B cell (primary cell): ENCODE measurements around the gene GPR3. TPM values are rescaled to one million over a fixed set of nuclear protein-coding genes. Genes with fewer than 3 reads are reported as not detected.
A peak's percentile ranks its signal among the peaks of the same experiment; 100 is the strongest.

Experiments used
- ATAC-seq: fragments of 200-7000 bp; cut with Tn5 transposase; one replicate; pipeline ENCODE4 v1.10.0; 2021; ENCODE audit warnings: low read depth, mild to moderate bottlenecking, moderate number of reproducible peaks, moderate library complexity
- CTCF ChIA-PET: fragments of 350-600 bp; sonication (Branson Sonifier 250); formaldehyde crosslinking; loops from one replicate; lab custom pipeline; 2021; ENCODE audit warnings: antibody characterized with exemption, inconsistent platforms; lab: Charles Lee
- POLR2A ChIA-PET: fragments of 350-600 bp; sonication (Branson Sonifier 250); formaldehyde crosslinking; loops from one replicate; lab custom pipeline; 2021; ENCODE audit warnings: antibody characterized with exemption; lab: Charles Lee
- DNase-seq: peaks from one replicate; pipeline ENCODE4 v3.0.0; 2013
- H2AFZ ChIP-seq: 2 replicates; pipeline ENCODE4 v1.6.1; 2012; ENCODE audit warnings: mild to moderate bottlenecking, low read depth, low read length; ENCODE audit not compliant: insufficient read depth, poor library complexity, severe bottlenecking
- H3K27ac ChIP-seq, 2 donors: 1 replicate in 1 of 2; 2 replicates in 1 of 2; pipeline ENCODE4 v1.5.1; 2012 to 2013; ENCODE audit warnings: low read length in 2 of 2, mild to moderate bottlenecking in 2 of 2, moderate library complexity in 1 of 2
- H3K27me3 ChIP-seq, 4 experiments: fragments of 200-600 bp in 1 of 4; sonication (generic) in 1 of 4; replicated peaks in 1 of 4; 1 replicate in 2 of 4; 2 replicates in 2 of 4; pipeline versions ENCODE4 v1.6.1 to v1.7.0; 2013 to 2016; ENCODE audit warnings: low read length in 3 of 4, mild to moderate bottlenecking in 2 of 4, mixed read lengths in 1 of 4, moderate library complexity in 1 of 4; ENCODE audit not compliant: insufficient read depth in 4 of 4, control insufficient read depth in 3 of 4; ENCODE audit errors: control extremely low read depth in 1 of 4
- H3K36me3 ChIP-seq, 2 experiments: replicated peaks in 1 of 2; 1 replicate in 1 of 2; 2 replicates in 1 of 2; pipeline versions ENCODE4 v1.6.1 to v1.7.1; 2013; ENCODE audit warnings: low read length in 1 of 2; ENCODE audit not compliant: insufficient read depth in 2 of 2, control insufficient read depth in 1 of 2; ENCODE audit errors: control extremely low read depth in 1 of 2, extremely low read depth in 1 of 2
- H3K4me1 ChIP-seq, 2 donors: fragments of 200-600 bp in 1 of 2; sonication (generic) in 1 of 2; 1 replicate in 1 of 2; 2 replicates in 1 of 2; pipeline versions ENCODE4 v1.5.1 to v1.6.1; 2013 to 2017; ENCODE audit warnings: low read length in 2 of 2; ENCODE audit not compliant: control insufficient read depth in 2 of 2, insufficient read depth in 2 of 2
- H3K4me2 ChIP-seq: replicated peaks from 2 replicates; pipeline ENCODE3; 2012; ENCODE audit warnings: mild to moderate bottlenecking, low read depth, low read length; ENCODE audit not compliant: poor library complexity, severe bottlenecking
- H3K4me3 ChIP-seq, 5 experiments: fragments of 200-600 bp in 1 of 5; sonication (generic) in 1 of 5; 1 replicate in 3 of 5; 2 replicates in 2 of 5; pipeline versions ENCODE4 v1.5.1 to v1.7.0; 2011 to 2016; ENCODE audit warnings: low read length in 4 of 5, mild to moderate bottlenecking in 4 of 5, low read depth in 2 of 5, control low read depth in 1 of 5, moderate library complexity in 1 of 5; ENCODE audit not compliant: insufficient read depth in 1 of 5; ENCODE audit errors: control extremely low read depth in 1 of 5, extremely low read depth in 1 of 5
- H3K79me2 ChIP-seq: fragments of 200-600 bp; sonication (generic); one replicate; pipeline ENCODE4 v1.6.0; 2016; ENCODE audit warnings: low read length; ENCODE audit not compliant: control insufficient read depth, insufficient read depth
- H3K9ac ChIP-seq: fragments of 200-600 bp; sonication (generic); 2 replicates; pipeline ENCODE4 v1.6.1; 2017; ENCODE audit warnings: mild to moderate bottlenecking, low read length, moderate library complexity
- H3K9me3 ChIP-seq, 3 donors: one replicate each; pipeline versions ENCODE4 v1.6.1 to v1.7.1; 2013; ENCODE audit warnings: low read length in 2 of 3; ENCODE audit not compliant: control insufficient read depth in 2 of 3, insufficient read depth in 1 of 3; ENCODE audit errors: control extremely low read depth in 1 of 3
- H4K20me1 ChIP-seq: 2 replicates; pipeline ENCODE4 v1.6.0; 2012; ENCODE audit warnings: mild to moderate bottlenecking, low read length; ENCODE audit not compliant: insufficient read depth, control insufficient read depth, poor library complexity, severe bottlenecking
- H3K27ac Mint-ChIP-seq: one replicate; pipeline ENCODE4 v1.8.0; 2021; ENCODE audit warnings: mixed read lengths
- H3K27me3 Mint-ChIP-seq: one replicate; pipeline ENCODE4 v1.8.0; 2021; ENCODE audit warnings: mixed read lengths
- H3K4me1 Mint-ChIP-seq: one replicate; pipeline ENCODE4 v1.8.0; 2021; ENCODE audit warnings: mixed read lengths
- H3K4me3 Mint-ChIP-seq: one replicate; pipeline ENCODE4 v1.8.0; 2021; ENCODE audit warnings: mixed read lengths
- H3K9me3 Mint-ChIP-seq: one replicate; pipeline ENCODE4 v1.8.0; 2022; ENCODE audit warnings: mixed read lengths; ENCODE audit not compliant: insufficient read depth
- EZH2 ChIP-seq: IDR thresholded peaks from 2 replicates; pipeline ENCODE4 v1.6.1; 2012; ENCODE audit warnings: borderline replicate concordance, low read depth, mild to moderate bottlenecking, moderate library complexity, low read length; ENCODE audit not compliant: insufficient read depth, poor library complexity, severe bottlenecking
- WGBS: methylation state at CpG from one replicate; pipeline ENCODE4 v1.1.5; 2013; ENCODE audit warnings: missing lambda C conversion rate; ENCODE audit not compliant: insufficient coverage; 5-methylcytosine and 5-hydroxymethylcytosine counted together
- intact Hi-C: fragments of 100-400 bp; cut with micrococcal nuclease; formaldehyde crosslinking; loops from one replicate; pipeline ENCODE4 v1.10.0; 2022
- polyA plus RNA-seq: library from polyadenylated mRNA; depleted of rRNA; stranded (reverse); fragments of >200 nt; gene quantifications from 2 replicates; pipeline ENCODE4 v1.2.3, GENCODE V29; 2012
- total RNA-seq, 2 donors: library from RNA; stranded (reverse); fragments of 120-200 nt in 1 of 2; gene quantifications; 1 replicate in 1 of 2; 2 replicates in 1 of 2; pipeline versions ENCODE4 v1.2.3 to v1.2.4, GENCODE V29; 2013 to 2022
- TF ChIP-seq, protein P1 (sequence below): fragments of 200-600 bp; IDR thresholded peaks from one replicate; pipeline ENCODE4 v1.8.0; 2022; ENCODE audit warnings: antibody characterized with exemption, mild to moderate bottlenecking

GPR3 gene
- total and polyA plus RNA-seq, 2 donors (not counting 1 experiment from before 2014, with no cell fraction given): 3.3 TPM; not detected in 1

DNA sequence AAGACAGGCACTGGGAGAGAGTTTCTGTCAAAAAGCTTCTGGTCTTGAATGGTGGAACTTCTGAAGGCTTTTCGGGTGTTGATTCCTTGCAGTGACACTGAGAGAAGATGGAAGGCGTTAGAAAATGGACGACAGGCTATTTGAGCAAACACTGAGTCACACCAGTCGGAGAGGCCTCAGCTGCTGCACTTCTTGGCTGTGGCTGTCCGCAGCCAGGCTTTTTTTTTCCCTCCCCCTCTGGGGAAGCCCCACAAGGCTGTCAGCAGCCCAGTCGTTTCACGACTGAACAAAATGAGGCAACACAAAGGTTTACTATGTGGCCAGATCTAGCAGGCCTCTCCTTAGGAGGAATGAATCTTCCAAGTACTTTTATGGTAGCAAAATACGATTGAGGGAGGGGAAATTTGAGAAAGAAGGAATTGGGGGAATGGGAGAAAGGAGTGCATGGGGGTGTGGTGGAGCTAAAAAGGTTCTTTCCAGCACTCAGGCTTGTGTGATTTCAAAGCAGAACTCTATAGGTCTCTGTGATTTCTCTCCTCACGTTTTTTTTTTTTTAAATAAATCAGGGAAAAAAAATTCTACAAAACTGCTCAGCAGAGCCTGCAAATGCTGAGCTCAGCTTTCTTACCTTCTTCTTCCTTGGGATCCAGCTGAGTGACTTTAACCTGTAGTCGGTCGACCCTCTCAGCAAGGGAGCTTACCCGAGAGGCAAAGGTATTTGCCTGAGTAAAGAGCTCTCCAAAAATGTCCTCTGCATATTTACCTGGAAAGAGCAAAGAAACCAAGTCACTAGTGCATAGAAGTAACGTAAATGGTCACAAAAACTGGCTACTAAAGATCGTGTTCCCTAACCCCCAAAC is 26.1 kb downstream of the GPR3 start:
- Mint-ChIP-seq H3K4me1 (peaks cover 49% of the 10 kb centered on the region), H3K27ac (peak overlapping the region; percentile 89), H3K4me3 (peak overlapping the region; percentile 64), H3K9me3 (no peaks in the 10 kb centered on the region), H3K27me3 (no peaks in the 10 kb centered on the region)
- H4K20me1 ChIP-seq: peaks cover 59% of the 10 kb centered on the region
- intact Hi-C loops: loop anchor here (5.0 kb wide), 1 partner anchor 244 kb away; no protein-coding TSS in a partner anchor
- peaks cover 42 to 49% of the 10 kb centered on the region in 2 donors for H3K4me1 ChIP-seq
- H3K9me3 ChIP-seq: no peaks in the 10 kb centered on the region
- peak overlapping the region; percentile 28 to 69 for H3K27ac ChIP-seq
- H3K9ac ChIP-seq: no peak overlapping the region
- WGBS: 76% methylated on average over 12 of the region's 14 CpGs
- H3K79me2 ChIP-seq: peaks cover 75% of the 10 kb centered on the region
- ChIA-PET CTCF (interaction anchor here (0.7 to 9.5 kb wide), 15 partner anchors 9 to 251 kb away, joined by 3 to 95 read pairs (median 4); partner anchors contain the start of gene AHDC1), POLR2A (interaction anchor here (2.1 kb wide), 1 partner anchor 10 kb away, joined by 8 read pairs; no protein-coding TSS in a partner anchor)
- no peak overlapping the region for H2AFZ ChIP-seq
- peak; percentile 50 for DNase-seq
- peak overlapping the region; percentile 1 for H3K4me2 ChIP-seq
- TF ChIP-seq, protein P1, sequence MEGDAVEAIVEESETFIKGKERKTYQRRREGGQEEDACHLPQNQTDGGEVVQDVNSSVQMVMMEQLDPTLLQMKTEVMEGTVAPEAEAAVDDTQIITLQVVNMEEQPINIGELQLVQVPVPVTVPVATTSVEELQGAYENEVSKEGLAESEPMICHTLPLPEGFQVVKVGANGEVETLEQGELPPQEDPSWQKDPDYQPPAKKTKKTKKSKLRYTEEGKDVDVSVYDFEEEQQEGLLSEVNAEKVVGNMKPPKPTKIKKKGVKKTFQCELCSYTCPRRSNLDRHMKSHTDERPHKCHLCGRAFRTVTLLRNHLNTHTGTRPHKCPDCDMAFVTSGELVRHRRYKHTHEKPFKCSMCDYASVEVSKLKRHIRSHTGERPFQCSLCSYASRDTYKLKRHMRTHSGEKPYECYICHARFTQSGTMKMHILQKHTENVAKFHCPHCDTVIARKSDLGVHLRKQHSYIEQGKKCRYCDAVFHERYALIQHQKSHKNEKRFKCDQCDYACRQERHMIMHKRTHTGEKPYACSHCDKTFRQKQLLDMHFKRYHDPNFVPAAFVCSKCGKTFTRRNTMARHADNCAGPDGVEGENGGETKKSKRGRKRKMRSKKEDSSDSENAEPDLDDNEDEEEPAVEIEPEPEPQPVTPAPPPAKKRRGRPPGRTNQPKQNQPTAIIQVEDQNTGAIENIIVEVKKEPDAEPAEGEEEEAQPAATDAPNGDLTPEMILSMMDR: no peak
- TF ChIP-seq EZH2: no peak
- ATAC-seq: peak; percentile 74
- peaks cover 2 to 64% of the 10 kb centered on the region in 2 experiments for H3K36me3 ChIP-seq
- H3K27me3 ChIP-seq: no peaks in the 10 kb centered on the region
- H3K4me3 ChIP-seq: no peak overlapping the region
